ENCODE results near the gene ZBTB7C.

DNA sequence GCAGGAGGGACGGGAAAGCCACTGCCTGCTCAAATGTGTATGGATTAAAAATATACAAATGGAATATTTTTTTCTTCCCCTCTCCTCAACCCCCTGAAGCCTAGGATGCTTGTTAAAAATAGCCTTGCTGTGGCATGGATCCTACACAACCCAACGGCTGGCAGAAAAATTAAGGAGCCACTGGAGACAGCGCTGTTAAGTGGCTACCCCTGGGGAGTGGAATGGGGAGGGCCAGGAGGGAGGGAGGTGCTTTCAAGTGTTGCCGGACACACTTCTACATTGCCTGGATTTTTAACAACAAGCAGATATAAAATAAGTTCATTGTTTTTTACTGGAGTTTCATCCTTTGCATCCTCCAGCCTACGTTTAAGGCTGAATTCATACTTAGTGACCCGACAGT lies 66.6 kb downstream of the ZBTB7C start:
- TF ChIP-seq CTCF (IDR thresholded peaks at IDR 0.05) (no peak), EP300 (IDR thresholded peaks at IDR 0.05) (no peak)
